HG02852 (cell line): Measurements from ENCODE around the gene SCN1A.

Experiments
- ATAC-seq: cut with Tn5 transposase; IDR thresholded peaks from one replicate; pipeline ENCODE4 v1.9.1; 2021; ENCODE audit warnings: mild to moderate bottlenecking, moderate library complexity; ENCODE audit not compliant: unreplicated experiment

The SCN1A gene

GRCh38 chr2:166082736-166083135 lies 45.1 kb downstream of the SCN1A start:
- no peak for ATAC-seq

GRCh38 chr2:166081852-166082251 lies 46.0 kb downstream of the SCN1A start:
- no peak for ATAC-seq

- ATAC-seq, result no peak
Observed at GRCh38 chr2:166081131-166081632, 46.6 kb downstream of the SCN1A start.

GRCh38 chr2:166074430-166074829 lies 53.4 kb downstream of the SCN1A start:
- no peak for ATAC-seq

- no peak for ATAC-seq
Observed at GRCh38 chr2:166074011-166074410, 53.8 kb downstream of the SCN1A start.

GRCh38 chr2:166070231-166070630 lies 57.6 kb downstream of the SCN1A start:
- ATAC-seq, result no peak

GRCh38 chr2:166068981-166069380 lies 58.8 kb downstream of the SCN1A start:
- ATAC-seq, result no peak

GRCh38 chr2:166067229-166067628 lies 60.6 kb downstream of the SCN1A start:
- no peak for ATAC-seq

- ATAC-seq, result no peak
Observed at GRCh38 chr2:166060191-166060590, 67.6 kb downstream of the SCN1A start.

GRCh38 chr2:166057370-166058164 lies 70.3 kb downstream of the SCN1A start:
- no peak for ATAC-seq

GRCh38 chr2:166044853-166045483 lies 82.9 kb downstream of the SCN1A start:
- no peak for ATAC-seq

GRCh38 chr2:166042768-166043390 lies 84.9 kb downstream of the SCN1A start:
- no peak for ATAC-seq

GRCh38 chr2:166042356-166042755 lies 85.5 kb downstream of the SCN1A start:
- ATAC-seq, result no peak

- ATAC-seq, result no peak
Observed at GRCh38 chr2:166041613-166042012, 86.2 kb downstream of the SCN1A start.

- no peak for ATAC-seq
Observed at GRCh38 chr2:166032361-166032760, 95.5 kb downstream of the SCN1A start.

GRCh38 chr2:166031054-166031453 lies 96.8 kb downstream of the SCN1A start:
- ATAC-seq, result no peak

GRCh38 chr2:166025313-166025712 lies 102.5 kb downstream of the SCN1A start:
- ATAC-seq, result no peak

- no peak for ATAC-seq
Observed at GRCh38 chr2:166017208-166017607, 110.6 kb downstream of the SCN1A start.

- no peak for ATAC-seq
Observed at GRCh38 chr2:166013878-166014277, 113.9 kb downstream of the SCN1A start.

GRCh38 chr2:166011660-166012059 lies 116.2 kb downstream of the SCN1A start:
- ATAC-seq, result no peak

- ATAC-seq, result no peak
Observed at GRCh38 chr2:166000401-166000800, 127.4 kb downstream of the SCN1A start.

GRCh38 chr2:165990846-165991245 lies 137.0 kb downstream of the SCN1A start:
- ATAC-seq, result no peak
